HG03342 (cell line): ENCODE data around the gene IFI27L1.

Experiments used
- ATAC-seq: cut with Tn5 transposase; IDR thresholded peaks from one replicate; pipeline ENCODE4 v1.9.1; 2021; ENCODE audit warnings: mild to moderate bottlenecking, moderate library complexity; ENCODE audit not compliant: unreplicated experiment

Gene IFI27L1

DNA sequence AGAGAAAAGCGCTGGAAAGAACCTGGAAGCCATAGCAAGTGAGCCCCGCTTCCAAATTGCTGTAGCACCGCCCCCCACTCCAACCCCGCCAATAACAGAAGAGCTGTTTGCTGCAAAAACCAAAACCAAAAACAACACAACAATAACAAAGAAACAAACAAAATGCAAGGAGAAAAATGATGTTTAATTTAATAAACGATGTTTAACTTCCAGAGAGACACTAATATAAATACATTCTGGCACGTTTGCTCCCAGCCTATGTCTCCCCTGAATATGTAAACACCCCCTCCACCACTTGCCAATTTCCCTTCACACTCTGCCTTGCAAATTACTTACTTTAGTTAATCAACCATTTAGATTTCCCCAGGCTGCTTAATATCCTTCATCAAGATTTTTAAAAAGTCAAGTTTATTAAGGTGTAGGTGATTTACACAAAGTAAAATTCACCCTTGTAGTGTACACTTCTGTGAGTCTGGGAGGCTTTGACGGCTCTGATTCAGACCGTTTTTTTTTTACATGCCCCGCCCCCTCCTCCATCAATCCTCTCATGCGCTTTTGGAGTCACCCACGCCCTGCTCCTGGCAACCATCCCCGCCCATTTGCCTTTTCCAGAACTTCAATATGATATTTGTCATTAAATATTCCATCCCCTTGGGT, 48.8 kb downstream of the IFI27L1 start:
- ATAC-seq = no peak

GRCh38 chr14:94132285-94132887, 51.3 kb downstream of the IFI27L1 start:
- ATAC-seq = peak; percentile 50

DNA sequence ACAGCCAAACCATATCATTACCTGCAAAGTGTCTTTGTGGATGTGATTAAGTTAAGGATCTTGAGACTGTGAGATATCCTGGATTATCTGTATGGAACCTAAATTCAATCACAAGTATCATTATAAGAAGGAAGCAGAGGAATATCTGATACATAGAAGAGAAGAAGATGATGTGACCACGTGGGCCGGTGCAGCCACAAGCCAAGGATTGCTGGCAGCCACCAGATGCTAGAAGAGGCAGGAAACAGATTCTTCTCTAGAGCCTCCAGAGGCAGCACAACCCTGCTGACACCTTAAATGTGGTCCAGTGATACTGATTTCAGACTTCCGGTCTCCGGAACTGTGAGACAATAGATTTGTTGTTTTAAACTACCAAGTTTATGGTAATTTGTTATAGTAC, 54.4 kb downstream of the IFI27L1 start:
- no peak for ATAC-seq

GRCh38 chr14:94136575-94137331, 55.6 kb downstream of the IFI27L1 start:
- ATAC-seq = no peak

DNA sequence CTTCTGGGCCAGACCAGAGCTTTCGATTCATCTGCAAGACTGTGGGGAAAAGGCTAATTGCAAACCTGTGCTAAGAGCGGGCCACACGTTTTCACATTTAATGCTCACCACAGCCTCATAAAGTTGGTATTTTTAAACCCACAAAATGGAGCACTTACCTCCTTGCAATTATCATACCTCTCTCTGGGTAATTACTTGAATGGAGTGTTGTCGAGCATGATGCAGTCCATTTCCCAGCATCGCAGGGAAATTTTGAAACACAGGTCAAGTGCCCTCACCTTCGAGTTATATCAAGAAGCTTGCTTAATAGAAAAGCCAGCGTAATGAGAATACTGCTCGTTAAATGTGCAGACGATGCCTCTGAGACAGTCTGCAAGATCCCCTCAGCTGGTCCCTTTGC, 57.1 kb downstream of the IFI27L1 start:
- ATAC-seq = no peak

DNA sequence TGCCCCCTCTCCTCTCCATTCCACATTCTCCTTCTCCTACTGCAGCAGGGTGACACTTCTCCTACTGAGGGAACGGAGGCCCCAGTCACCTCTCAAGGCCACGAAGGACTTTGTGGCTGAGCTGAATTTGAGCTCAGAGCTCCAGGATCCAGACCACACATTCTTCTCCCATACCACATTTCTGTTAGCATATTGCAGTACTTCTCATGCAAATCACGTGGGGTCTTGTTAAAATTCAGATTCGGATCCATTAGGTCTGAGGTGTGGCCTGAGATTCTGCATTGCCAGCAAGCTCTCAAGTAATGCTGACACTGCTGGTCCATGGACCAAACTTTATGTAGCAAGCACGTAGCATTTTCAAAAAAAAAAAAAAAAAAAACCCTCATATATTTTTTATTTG, 57.9 kb downstream of the IFI27L1 start:
- no peak for ATAC-seq

DNA sequence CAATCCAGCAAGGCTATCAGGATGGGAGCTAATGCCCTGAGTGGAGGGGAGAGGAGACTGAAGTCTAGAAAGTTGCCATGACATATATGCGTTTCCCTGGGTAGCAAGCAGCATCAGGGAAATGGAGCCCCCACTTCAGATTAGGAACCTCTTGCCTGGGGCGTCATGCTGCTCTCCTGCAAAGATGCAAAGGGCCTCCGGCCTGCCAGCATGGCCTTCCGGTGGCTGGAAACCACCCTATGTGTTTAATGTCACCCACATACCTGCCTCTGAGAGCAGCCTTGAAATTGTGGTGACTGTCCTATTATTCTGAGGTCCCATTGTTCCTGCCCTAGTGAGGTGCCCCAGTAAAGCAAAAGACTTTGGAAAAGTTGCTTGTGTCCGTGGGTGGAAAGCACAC, 58.3 kb downstream of the IFI27L1 start:
- ATAC-seq = no peak

GRCh38 chr14:94142247-94142646, 61.1 kb downstream of the IFI27L1 start:
- no peak for ATAC-seq

DNA sequence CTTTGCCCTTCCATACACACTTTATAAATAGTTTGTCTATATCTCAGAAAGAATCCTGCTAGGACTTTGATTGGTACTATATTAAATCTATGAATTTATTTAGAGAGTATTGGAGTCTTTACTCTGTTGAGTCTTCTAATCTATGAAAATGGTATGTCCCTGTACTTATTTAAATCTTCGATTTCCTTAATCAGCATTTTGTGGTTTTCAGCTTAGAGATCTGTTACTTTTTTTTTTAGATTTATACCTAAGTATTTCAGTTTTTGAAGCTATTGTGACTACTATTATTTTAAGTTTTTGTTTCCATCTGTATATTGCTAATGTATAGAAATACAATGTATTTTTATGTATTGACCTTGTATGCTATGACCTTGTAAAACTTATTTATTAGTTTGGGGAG, 61.7 kb downstream of the IFI27L1 start:
- no peak for ATAC-seq

DNA sequence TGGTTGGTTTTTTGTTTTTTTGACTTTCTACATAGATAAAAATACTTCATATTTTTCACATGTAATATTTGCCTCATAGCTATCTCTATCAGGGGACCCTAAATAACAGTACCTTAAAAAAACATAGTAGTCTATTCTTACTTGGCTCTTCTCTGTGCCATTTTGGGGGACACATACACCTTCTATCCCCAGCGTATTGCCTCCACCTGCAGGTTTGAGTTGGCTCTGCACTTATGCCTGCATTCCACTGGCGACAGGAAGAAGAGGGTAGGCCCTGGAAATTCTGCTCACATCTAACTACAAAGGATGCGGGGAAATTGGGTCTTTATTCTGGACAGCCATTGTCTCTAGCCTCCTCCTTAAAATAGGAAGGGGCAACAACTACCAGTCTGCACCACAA, 62.1 kb downstream of the IFI27L1 start:
- ATAC-seq = no peak

DNA sequence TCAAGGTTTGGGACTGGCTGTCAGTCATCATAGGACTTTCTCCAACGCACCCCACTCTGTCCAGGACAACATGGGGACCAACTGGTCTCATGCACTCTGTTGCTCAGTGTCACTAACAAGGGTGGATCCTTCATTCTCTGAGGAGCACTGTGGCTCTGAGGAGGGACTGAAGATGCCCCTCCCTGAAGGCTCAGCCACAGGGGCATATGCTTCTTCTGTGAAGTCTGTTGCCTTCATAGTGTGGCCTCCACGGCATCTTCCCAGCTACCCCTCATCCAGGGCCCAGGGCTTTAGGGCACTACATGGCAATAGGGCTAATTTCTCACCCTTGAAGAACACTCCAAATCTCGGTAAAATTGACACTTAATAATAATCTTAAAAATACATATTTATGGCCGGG, 62.6 kb downstream of the IFI27L1 start:
- ATAC-seq = no peak

GRCh38 chr14:94144765-94145164, 63.7 kb downstream of the IFI27L1 start:
- ATAC-seq = no peak

DNA sequence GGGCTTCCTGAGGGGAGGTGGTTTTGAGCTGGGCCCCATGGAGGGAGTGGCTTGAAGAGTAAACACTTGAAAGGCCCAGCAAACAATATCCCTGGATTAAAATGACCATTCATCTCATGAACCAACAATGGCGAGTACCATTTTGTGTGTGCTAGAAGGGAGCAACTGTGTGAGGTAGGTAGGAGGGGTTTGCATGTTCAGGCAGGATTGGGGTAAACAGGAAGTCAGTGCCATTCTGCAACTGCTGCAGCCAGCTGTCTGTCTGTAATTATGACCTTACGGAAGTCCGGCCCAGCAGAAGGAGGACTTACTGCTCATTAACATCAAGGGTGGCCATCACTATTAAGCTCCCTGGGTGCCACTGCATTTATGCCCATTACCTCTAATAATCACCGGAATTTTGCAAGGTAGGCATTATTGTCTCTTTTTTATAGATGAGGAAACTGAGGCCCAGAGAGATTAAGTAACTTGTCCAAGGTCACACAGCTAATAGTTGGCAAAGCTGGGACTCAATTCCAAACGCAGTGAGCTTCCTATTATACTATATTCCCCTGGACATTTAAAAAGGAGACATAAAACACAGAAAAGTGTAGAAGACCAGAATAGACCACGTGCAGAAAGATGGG, 64.9 kb downstream of the IFI27L1 start:
- ATAC-seq = no peak
